AG10803 (cell line): ENCODE data around the gene MYO5B.

Source experiments
- DNase-seq: peaks from one replicate; pipeline ENCODE4 v3.0.0; 2010; ENCODE audit warnings: low read depth
- H3K4me3 ChIP-seq: 2 replicates; pipeline ENCODE4 v1.5.1; 2011; ENCODE audit warnings: mild to moderate bottlenecking, low read length, control low read depth
- CTCF ChIP-seq: conservative IDR thresholded peaks from 2 replicates; pipeline ENCODE4 v1.5.1; 2011; ENCODE audit warnings: mild to moderate bottlenecking, low read length, control low read depth, inconsistent platforms

MYO5B gene

DNA sequence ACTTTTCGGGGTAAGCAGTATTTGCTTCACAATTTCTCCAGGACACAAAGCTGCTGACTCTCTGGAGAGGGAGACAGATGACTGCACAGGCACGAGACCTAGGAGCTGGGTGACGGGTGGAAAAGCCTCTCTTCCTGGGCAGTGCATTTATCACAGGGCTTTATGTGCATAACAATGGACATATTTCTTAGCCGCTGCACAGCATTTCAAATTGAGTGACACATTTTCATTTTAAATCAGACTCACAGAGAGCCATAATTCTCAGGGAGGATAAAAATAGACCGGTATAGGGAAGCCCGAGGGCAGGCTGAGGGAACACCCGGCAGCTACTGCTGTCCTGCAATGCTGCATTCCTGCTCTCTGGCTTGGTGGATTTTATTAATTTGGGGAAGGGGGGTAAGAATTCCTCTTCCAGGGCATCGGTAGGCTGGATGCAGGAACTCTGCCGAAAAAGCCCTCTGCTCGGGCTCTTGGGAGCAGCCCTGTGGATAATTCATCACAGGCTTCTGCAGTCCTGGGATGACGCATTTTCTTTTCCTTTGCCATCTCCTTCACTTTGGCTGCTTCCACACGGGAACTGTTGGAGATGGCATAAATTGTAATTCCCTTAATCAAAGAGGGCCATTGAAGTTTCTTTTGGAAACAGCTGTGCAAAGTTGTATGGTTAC, 273.5 kb downstream of the MYO5B start:
- peak; percentile 16 for DNase-seq
- H3K4me3 ChIP-seq = no peak overlapping the region
- TF ChIP-seq CTCF = no peak

- H3K4me3 ChIP-seq = no peak overlapping the region
- no peak for TF ChIP-seq CTCF
- DNase-seq = peak; percentile 33
These were observed 274.2 kb downstream of the MYO5B start for GRCh38 chr18:49920731-49921130.

GRCh38 chr18:49917742-49918141, 277.2 kb downstream of the MYO5B start:
- TF ChIP-seq CTCF = no peak
- H3K4me3 ChIP-seq = no peak overlapping the region
- DNase-seq = no peak

GRCh38 chr18:49915352-49915751, 279.6 kb downstream of the MYO5B start:
- no peak overlapping the region for H3K4me3 ChIP-seq
- no peak for TF ChIP-seq CTCF
- no peak for DNase-seq

GRCh38 chr18:49913221-49913620, 281.7 kb downstream of the MYO5B start:
- no peak for TF ChIP-seq CTCF
- H3K4me3 ChIP-seq = no peak overlapping the region
- DNase-seq = no peak

DNA sequence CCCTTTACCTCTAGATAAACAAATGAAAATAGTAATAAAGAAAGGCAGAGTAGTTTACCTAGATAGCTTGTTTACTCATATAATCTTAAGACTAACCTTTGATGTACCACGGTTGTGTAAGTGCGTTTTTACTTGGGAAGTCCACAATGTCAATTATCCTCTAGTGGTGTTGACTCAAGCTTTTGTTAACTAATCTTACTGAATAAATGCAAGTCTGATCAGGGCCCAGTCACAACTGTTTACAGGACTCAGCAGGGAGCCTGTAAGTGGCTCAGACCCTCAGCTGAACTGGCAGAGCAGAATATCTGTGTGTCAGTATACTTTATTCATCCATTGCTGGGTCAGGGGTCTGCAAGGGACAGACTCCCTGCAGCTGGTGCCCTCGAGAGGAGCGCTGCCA, 283.5 kb downstream of the MYO5B start:
- DNase-seq = no peak
- no peak overlapping the region for H3K4me3 ChIP-seq
- no peak for TF ChIP-seq CTCF

DNA sequence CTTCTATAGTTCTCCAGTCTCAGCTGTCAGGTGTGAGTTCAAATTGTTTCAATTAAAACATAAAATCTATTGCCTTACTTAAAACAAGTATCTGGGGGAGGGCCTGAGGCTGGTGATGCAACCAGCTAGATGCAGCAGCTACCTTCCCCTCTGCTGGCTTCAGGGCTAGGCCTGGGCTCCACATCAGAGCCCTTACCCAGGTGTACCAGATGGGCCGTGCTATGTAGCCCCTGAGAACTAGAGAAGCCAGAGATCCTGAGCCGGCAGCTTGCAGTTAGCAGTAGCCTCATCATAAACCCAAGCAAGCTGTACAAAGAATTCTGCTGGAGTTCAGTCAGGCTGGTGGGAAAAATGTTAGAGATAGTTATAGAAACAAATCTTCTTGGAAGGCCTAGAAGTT, 284.0 kb downstream of the MYO5B start:
- H3K4me3 ChIP-seq = no peak overlapping the region
- no peak for TF ChIP-seq CTCF
- DNase-seq = no peak
